BE2C (cell line): ENCODE results near the gene FOXN3.

Experiments used
- DNase-seq: peaks from one replicate; pipeline ENCODE4 v3.0.0-alpha.2; 2020
- H3K27me3 ChIP-seq: fragments of 250-450 bp; sonication (Bioruptor Pico); 2 replicates; pipeline ENCODE4 v1.5.1; 2020; ENCODE audit warnings: mild to moderate bottlenecking
- H3K36me3 ChIP-seq: fragments of 250-450 bp; sonication (Bioruptor Pico); 2 replicates; pipeline ENCODE4 v1.5.1; 2020; ENCODE audit warnings: mild to moderate bottlenecking
- H3K4me1 ChIP-seq: fragments of 250-450 bp; sonication (Bioruptor Pico); 2 replicates; pipeline ENCODE4 v1.5.1; 2020
- H3K4me3 ChIP-seq: 2 replicates; pipeline ENCODE4 v1.5.1; 2011; ENCODE audit warnings: low read depth, low read length
- H3K9me3 ChIP-seq: fragments of 250-450 bp; sonication (Bioruptor Pico); 2 replicates; pipeline ENCODE4 v1.5.1; 2020
- CTCF ChIP-seq: IDR thresholded peaks from 2 replicates; pipeline ENCODE4 v1.5.1; 2012; ENCODE audit warnings: mild to moderate bottlenecking, low read depth, low read length

FOXN3 gene

GRCh38 chr14:89379891-89380820 lies 36.9 kb downstream of the FOXN3 start:
- Histone ChIP-seq H3K4me3 (no peak overlapping the region), H3K36me3 (no peaks in the 10 kb centered on the region), H3K4me1 (0 out of 2 replicates have a peak, but pooled peaks cover 3% of the 10 kb centered on the region), H3K27me3 (no peaks in the 10 kb centered on the region), H3K9me3 (no peaks in the 10 kb centered on the region)
- TF ChIP-seq CTCF, result no peak
- DNase-seq, result peak; percentile 38

- DNase-seq, result no peak
- H3K36me3 ChIP-seq, result no peaks in the 10 kb centered on the region
- no peaks in the 10 kb centered on the region for H3K9me3 ChIP-seq
- H3K4me3 ChIP-seq, result no peak overlapping the region
- no peak for TF ChIP-seq CTCF
- H3K27me3 ChIP-seq, result no peaks in the 10 kb centered on the region
- no peaks in the 10 kb centered on the region for H3K4me1 ChIP-seq
These were observed 38.0 kb downstream of the FOXN3 start for GRCh38 chr14:89379006-89379405.

GRCh38 chr14:89378119-89378518 lies 38.9 kb downstream of the FOXN3 start:
- no peaks in the 10 kb centered on the region for H3K36me3 ChIP-seq
- H3K4me1 ChIP-seq, result no peaks in the 10 kb centered on the region
- no peak for TF ChIP-seq CTCF
- no peaks in the 10 kb centered on the region for H3K27me3 ChIP-seq
- no peak overlapping the region for H3K4me3 ChIP-seq
- peak; percentile 49 for DNase-seq
- H3K9me3 ChIP-seq, result no peaks in the 10 kb centered on the region

GRCh38 chr14:89377544-89377943 lies 39.5 kb downstream of the FOXN3 start:
- Histone ChIP-seq H3K4me3 (no peak overlapping the region), H3K36me3 (no peaks in the 10 kb centered on the region), H3K27me3 (no peaks in the 10 kb centered on the region), H3K4me1 (no peaks in the 10 kb centered on the region), H3K9me3 (no peaks in the 10 kb centered on the region)
- no peak for DNase-seq
- TF ChIP-seq CTCF, result no peak

GRCh38 chr14:89374908-89375307 lies 42.1 kb downstream of the FOXN3 start:
- no peak for DNase-seq
- H3K9me3 ChIP-seq, result no peaks in the 10 kb centered on the region
- no peaks in the 10 kb centered on the region for H3K36me3 ChIP-seq
- no peak overlapping the region for H3K4me3 ChIP-seq
- no peak for TF ChIP-seq CTCF
- no peaks in the 10 kb centered on the region for H3K27me3 ChIP-seq
- no peaks in the 10 kb centered on the region for H3K4me1 ChIP-seq

- Histone ChIP-seq H3K36me3 (no peaks in the 10 kb centered on the region), H3K4me1 (no peaks in the 10 kb centered on the region), H3K27me3 (no peaks in the 10 kb centered on the region), H3K4me3 (no peak overlapping the region), H3K9me3 (no peaks in the 10 kb centered on the region)
- TF ChIP-seq CTCF, result no peak
- no peak for DNase-seq
These were observed 43.8 kb downstream of the FOXN3 start for GRCh38 chr14:89373185-89373584.
